CD4-positive, alpha-beta T cell treated with Interleukin-12 subunit alpha and Interleukin-12 subunit beta, for 1 hour (primary cell): Measurements from ENCODE around the gene PLPP7.
"Not testable (repeated sequence)": the region's sequence is repeated elsewhere in the genome, so short reads cannot be mapped to it uniquely, and the experiment has no call there.

Experiments
- DNase-seq: peaks from one replicate; pipeline ENCODE4 v3.0.0-alpha.2; 2020

Gene PLPP7

DNA sequence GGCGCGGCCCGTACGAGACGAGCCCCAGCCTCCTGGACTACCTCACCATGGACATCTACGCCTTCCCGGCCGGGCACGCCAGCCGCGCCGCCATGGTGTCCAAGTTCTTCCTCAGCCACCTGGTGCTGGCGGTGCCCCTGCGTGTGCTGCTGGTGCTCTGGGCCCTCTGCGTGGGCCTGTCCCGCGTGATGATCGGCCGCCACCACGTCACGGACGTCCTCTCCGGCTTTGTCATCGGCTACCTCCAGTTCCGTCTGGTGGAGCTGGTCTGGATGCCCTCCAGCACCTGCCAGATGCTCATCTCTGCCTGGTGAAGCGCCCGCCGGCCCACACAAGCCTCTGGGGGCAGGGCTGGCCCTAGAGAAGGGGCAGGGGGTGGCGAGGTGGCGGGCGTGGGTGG, 18.5 kb downstream of the PLPP7 start:
- no peak for DNase-seq

GRCh38 chr9:131308452-131308851, 18.9 kb downstream of the PLPP7 start:
- DNase-seq, result no peak

- no peak for DNase-seq
Measured at GRCh38 chr9:131308906-131309529, 19.5 kb downstream of the PLPP7 start.

DNA sequence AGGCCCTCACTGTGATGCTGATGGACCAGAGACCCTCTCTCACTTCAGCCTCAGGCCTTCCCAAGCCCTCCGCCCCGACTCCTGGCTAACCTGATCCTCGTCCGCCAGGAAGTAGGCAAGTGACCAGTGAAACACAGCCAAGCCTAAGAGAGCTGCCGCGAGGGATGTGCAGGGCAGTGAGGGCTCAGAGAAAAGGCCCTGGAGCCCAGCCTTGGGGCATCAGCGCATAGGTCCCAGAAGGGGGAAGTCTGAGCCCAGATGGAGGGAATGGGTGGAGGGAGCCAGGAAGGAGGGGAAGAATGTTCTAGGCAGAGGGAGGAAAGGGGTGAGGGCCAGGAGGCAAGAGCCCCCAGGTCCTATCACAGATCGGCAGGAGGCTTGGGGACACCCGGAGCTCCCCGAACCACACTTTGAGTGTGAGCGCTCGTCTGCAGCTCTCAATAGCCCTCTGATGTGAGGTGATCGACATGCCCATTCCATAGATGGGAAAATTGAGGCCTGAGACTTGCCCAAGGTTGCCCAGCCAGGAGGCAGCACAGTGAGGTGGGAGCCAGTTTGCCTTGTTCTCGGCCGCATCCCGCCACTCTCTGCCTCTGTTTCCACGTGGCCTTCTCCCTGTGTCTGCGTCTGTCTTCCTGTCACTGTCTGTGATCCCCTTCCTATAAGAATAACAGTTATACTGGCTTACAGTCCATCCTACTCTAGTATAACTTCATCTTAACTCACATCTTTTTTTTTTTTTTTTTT, 20.2 kb downstream of the PLPP7 start:
- no peak for DNase-seq

- peak; percentile 69 for DNase-seq
Measured at GRCh38 chr9:131310833-131311554, 21.5 kb downstream of the PLPP7 start.

- DNase-seq, result no peak
Measured at GRCh38 chr9:131312246-131312645, 22.7 kb downstream of the PLPP7 start.

- no peak for DNase-seq
Measured at GRCh38 chr9:131312822-131313770, 23.6 kb downstream of the PLPP7 start.

GRCh38 chr9:131318231-131319085, 28.9 kb downstream of the PLPP7 start:
- no peak for DNase-seq

DNA sequence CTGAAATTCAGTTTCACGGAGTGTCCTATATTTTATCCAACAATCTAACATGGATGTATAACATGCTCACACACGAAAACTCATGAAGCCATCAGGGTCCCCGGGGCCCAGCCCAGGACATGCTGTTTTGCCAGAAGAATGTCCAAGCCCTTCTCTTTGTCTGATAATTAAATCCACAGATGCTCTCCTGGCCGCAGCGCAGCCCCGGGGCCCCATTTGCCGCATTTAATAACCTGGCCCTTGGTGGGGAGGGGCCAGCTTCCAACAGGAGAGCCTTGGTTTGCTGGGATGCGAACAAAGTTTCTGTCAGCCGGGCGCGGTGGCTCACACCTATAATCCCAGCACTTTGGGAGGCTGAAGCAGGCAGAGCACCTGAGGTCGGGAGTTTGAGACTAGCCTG, 30.0 kb downstream of the PLPP7 start:
- DNase-seq, result no peak

GRCh38 chr9:131320031-131320685, 30.6 kb downstream of the PLPP7 start:
- no peak for DNase-seq

DNA sequence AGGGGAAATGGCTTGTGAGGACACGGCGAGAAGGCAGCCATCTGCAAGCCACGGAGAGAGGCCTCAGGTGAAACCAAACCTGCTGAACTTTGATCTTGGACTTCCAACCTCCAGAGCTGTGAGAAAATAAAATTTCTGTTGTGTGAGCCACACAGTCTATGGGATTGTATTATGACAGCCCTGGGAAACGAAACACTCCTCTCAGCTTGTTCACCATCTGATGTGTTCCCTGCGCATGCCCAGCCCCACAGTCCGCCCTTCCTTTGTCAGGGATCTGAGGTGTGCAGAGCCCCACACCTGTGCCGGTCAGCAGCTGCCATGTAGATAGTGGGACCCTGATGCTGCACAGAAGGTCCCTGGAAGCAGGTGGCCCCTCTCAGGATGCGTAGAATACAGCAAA, 34.1 kb downstream of the PLPP7 start:
- no peak for DNase-seq

- no peak for DNase-seq
Measured at GRCh38 chr9:131324736-131325679, 35.5 kb downstream of the PLPP7 start.

GRCh38 chr9:131329241-131329641, 39.7 kb downstream of the PLPP7 start:
- no peak for DNase-seq

DNA sequence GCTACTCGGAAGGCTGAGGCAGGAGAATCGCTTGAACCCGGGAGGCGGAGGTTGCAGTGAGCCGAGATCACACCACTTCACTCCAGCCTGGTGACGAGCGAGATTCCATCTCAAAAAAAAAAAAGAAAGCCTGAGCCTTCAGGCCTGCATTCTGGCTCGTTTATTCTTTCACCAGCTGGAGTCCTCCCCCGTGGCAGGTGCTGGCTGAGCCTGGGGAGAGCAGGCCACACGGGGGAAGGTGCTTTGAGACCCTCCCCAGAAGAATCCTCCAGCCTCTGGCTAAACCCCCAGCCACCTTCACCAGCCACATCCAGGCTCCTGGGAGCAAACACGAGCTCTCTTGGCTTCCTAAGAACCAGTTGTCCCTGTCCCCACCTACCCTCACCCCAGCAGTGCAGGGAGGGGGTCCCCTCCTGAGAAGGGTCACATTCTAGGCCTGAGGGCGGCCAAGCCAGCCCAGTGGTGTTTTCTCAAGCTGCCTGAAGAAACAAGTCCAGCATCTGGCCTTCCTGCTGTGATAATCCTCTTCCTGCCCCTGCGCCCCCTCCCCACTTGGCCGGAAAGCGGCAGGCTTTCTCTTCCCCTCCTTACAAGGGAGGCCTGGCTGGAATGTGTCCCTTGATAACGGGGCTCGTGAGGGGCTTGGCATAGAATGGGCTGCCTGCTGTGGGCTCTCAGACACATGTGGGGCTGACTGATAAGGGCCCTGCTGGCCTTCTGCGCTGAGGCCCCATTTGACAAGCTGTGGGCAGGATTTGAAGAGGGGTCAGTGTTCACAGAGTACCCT, 41.5 kb downstream of the PLPP7 start:
- no peak for DNase-seq

GRCh38 chr9:131331996-131332395, 42.5 kb downstream of the PLPP7 start:
- DNase-seq, result not testable (repeated sequence)

DNA sequence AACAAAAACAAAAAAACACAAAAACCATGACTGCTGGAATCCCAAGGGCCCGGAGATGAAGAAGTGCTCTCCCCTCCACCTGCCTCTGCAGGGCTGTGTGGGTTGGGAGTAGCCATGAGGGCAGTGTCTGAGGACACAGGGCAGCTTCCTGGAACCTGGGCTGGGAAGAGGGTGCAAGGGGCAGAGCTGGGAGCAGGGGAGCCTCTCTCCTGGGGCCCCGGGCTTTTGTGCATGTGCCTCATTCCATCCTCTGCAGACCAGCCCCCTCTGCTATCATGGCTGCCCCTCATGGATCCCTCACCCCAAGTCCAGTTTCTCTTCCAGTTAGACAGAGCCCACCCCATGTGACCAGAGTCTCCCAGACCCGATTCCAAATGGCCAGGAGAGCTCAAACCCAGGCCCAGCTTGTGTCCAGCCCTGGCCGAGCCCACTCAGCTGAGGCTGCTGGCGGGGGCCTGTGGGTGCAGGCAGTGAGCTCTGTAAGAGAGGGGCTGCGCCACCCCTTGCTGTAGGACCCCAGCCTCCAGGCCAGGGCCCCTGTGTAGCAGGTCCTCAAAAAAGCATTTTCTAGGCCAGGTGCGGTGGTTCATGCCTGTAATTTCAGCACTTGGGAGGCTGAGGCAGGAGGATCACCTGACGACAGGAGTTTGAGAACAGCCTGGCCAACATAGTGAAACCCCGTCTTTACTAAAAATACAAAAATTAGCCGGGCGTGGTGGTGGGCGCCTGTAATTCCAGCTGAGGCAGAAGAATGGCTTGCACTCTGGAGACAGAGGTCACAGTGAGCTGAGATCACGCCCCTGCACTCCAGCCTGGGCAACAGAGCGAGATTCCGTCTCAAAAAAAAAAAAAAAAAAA, 44.5 kb downstream of the PLPP7 start:
- DNase-seq, result no peak

DNA sequence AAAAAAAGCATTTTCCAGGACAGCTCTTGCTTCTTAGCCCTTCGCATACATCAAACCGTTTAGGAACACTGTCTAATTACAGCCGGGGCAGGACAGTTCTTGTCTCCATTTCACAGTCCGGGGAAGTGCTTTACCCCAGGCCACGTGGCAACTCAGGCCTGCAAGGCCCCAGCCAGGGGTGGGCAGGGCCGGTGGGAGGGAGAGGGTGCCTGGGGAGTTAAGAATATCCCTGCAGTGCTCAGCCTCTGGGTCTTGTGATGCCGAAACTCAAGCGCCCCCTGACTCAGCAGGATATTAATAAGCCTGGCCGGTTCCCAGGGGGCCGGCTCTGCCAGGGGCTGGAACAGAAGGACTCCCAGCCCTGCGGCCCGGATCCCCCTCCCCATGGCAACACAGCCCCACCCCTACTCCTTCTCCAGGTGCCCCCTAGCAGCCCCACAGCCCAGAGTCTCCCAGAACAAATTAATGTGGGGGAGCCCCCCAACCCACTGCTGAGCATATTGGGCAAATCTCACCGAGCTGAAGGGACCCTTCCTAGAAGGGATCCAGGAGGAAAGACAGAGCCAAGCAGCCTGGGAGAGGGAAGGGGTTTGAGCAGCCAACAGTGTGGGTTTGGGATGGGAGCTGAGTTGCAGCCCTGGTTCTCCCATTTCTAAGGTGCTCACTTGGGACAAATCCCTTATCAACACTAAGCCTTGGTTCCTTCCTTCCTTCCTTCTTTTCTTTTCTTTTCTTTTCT, 45.3 kb downstream of the PLPP7 start:
- no peak for DNase-seq

DNA sequence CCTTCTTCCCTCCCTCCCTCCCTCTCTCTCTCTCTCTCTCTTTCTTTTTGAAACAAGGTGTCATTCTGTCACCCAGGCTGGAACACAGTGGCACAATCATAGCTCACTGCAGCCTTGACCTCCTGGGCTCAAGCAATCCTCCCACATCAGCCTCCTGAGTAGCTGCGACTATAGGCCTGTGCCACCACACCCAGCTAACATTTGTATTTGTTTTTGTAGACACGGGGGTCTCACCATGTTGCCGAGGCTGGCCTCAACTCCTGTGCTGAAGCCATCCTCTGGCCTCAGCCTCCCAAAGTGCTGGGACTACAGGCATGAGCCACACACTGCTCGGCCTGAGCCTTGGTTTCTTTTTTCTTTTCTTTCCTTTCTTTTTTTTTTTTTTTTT, 45.8 kb downstream of the PLPP7 start:
- no peak for DNase-seq
